ENCODE data around the gene XPO6.

Gene XPO6

GRCh38 chr16:28219282-28219681, 7.5 kb upstream of the XPO6 start:
- no peak overlapping the region for H3K4me3 ChIP-seq (ENCODE audit: low read depth, low read length)
- no peak for TF ChIP-seq CTCF (IDR thresholded peaks at IDR 0.05; ENCODE audit: borderline replicate concordance, insufficient read depth, low read depth, low read length)

DNA sequence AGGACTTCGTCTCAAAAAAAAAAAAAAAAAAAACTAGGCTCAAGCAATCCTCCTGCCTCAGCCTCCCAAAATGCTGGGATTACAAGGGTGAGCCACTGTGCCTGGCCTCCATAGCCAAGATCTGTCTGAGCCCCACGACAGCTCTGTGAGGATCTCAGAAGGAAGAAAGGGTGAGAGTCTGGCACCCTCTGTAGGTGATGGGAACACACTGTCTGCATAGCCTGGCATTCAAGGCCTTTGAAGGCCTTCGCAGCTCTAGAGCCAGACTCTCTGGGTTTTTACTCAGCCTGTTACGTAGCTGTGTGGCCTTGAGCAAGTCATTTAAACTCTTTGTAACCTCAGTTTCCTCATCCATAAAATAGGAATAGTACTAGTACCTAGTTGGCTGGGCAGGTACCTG, 6.3 kb upstream of the XPO6 start:
- peak; percentile 80 for TF ChIP-seq CTCF (IDR thresholded peaks at IDR 0.05; ENCODE audit: borderline replicate concordance, insufficient read depth, low read depth, low read length)
- H3K4me3 ChIP-seq (ENCODE audit: low read depth, low read length), result no peak overlapping the region

- H3K4me3 ChIP-seq (ENCODE audit: low read depth, low read length), result no peak overlapping the region
- TF ChIP-seq CTCF (IDR thresholded peaks at IDR 0.05; ENCODE audit: borderline replicate concordance, insufficient read depth, low read depth, low read length), result no peak
Measured at GRCh38 chr16:28217326-28217725, 5.6 kb upstream of the XPO6 start.

DNA sequence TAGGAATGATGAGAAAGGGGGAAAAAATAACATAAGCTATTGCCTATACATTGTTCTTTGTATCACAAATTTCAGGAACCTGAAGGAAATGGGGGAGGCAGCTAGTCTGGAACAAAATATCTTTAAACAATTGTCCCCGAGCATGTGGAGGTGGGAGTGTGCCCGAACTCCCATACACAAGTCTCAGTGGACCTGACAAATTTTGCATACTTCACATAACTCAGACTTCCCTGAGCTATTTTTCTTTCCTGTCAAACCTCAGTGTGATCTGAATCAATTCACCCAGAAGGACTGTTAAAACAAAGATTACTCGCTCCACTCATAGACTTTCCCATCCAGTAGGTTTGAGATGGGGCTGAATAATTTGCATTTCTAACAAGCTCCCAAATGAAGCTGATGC, 1.6 kb upstream of the XPO6 start:
- TF ChIP-seq CTCF (IDR thresholded peaks at IDR 0.05; ENCODE audit: borderline replicate concordance, insufficient read depth, low read depth, low read length), result no peak
- H3K4me3 ChIP-seq (ENCODE audit: low read depth, low read length), result no peak overlapping the region

GRCh38 chr16:28212532-28212873, 738 bp upstream of the XPO6 start:
- no peak for TF ChIP-seq CTCF (IDR thresholded peaks at IDR 0.05; ENCODE audit: borderline replicate concordance, insufficient read depth, low read depth, low read length)
- H3K4me3 ChIP-seq (ENCODE audit: low read depth, low read length), result peak overlapping the region; percentile 44

- no peak for TF ChIP-seq CTCF (IDR thresholded peaks at IDR 0.05; ENCODE audit: borderline replicate concordance, insufficient read depth, low read depth, low read length)
- peak overlapping the region; percentile 91 for H3K4me3 ChIP-seq (ENCODE audit: low read depth, low read length)
Measured at GRCh38 chr16:28210979-28211588, 681 bp downstream of the XPO6 start.

DNA sequence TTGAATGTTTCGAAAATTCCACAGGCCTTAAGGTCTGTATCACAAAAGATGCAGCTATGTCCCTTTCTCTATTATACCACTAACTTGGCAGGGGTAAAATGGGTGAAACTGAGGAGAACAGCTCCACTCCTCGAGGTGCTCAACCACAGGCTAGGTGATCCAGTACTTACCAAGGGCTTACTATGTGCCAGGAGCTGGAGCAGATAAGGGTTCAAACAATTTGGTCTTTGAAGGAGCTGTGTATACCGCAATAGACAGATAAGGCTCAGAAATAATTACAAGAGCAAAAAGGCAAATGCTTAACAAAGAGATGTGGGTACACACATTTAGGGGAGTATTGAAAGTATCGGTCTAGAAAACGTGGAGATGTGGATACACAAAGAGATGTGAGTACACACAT, 1.5 kb downstream of the XPO6 start:
- TF ChIP-seq CTCF (IDR thresholded peaks at IDR 0.05; ENCODE audit: borderline replicate concordance, insufficient read depth, low read depth, low read length), result no peak

More for the DNA sequence above, 1.5 kb downstream of the XPO6 start:
- peak overlapping the region; percentile 91 for H3K4me3 ChIP-seq (ENCODE audit: low read depth, low read length)

Data from GM12875 (cell line).